KMS-11 (cell line): ENCODE measurements around the gene FANCG.

Source experiments
- H2AFZ ChIP-seq: fragments of 200-600 bp; sonication (generic); 2 replicates; pipeline ENCODE4 v1.6.1; 2016; ENCODE audit warnings: antibody characterized with exemption, mixed run types, low read depth
- H3K27ac ChIP-seq: fragments of 200-600 bp; sonication (generic); 2 replicates; pipeline ENCODE4 v1.6.1; 2016; ENCODE audit warnings: mild to moderate bottlenecking, mixed run types
- H3K27me3 ChIP-seq: fragments of 200-600 bp; sonication (generic); 2 replicates; pipeline ENCODE4 v1.6.1; 2017; ENCODE audit warnings: mild to moderate bottlenecking, low read depth, mixed run types, moderate library complexity; ENCODE audit not compliant: insufficient read depth
- H3K36me3 ChIP-seq: fragments of 200-600 bp; sonication (generic); 2 replicates; pipeline ENCODE4 v1.6.1; 2017; ENCODE audit warnings: mild to moderate bottlenecking, mixed run types; ENCODE audit not compliant: insufficient read depth
- H3K4me1 ChIP-seq: fragments of 200-600 bp; sonication (generic); 2 replicates; pipeline ENCODE4 v1.6.1; 2016; ENCODE audit warnings: mild to moderate bottlenecking, low read depth, mixed run types; ENCODE audit not compliant: poor library complexity, severe bottlenecking
- H3K4me2 ChIP-seq: fragments of 200-600 bp; sonication (generic); 2 replicates; pipeline ENCODE4 v1.7.0; 2016; ENCODE audit warnings: mild to moderate bottlenecking, mixed run types
- H3K4me3 ChIP-seq: fragments of 200-600 bp; sonication (generic); IDR thresholded peaks from 2 replicates; pipeline ENCODE4 v1.6.1; 2017; ENCODE audit warnings: low read depth, low read length, mixed read lengths; ENCODE audit not compliant: insufficient read depth
- H3K79me2 ChIP-seq: fragments of 200-600 bp; sonication (generic); 2 replicates; pipeline ENCODE4 v1.6.1; 2016; ENCODE audit warnings: low read depth, mixed run types; ENCODE audit not compliant: insufficient read depth
- H3K9ac ChIP-seq: fragments of 200-600 bp; sonication (generic); 2 replicates; pipeline ENCODE4 v1.6.1; 2016; ENCODE audit warnings: mild to moderate bottlenecking, mixed run types
- H4K20me1 ChIP-seq: fragments of 200-600 bp; sonication (generic); 2 replicates; pipeline ENCODE4 v1.6.1; 2016; ENCODE audit warnings: mild to moderate bottlenecking, mixed run types; ENCODE audit not compliant: insufficient read depth
- TF ChIP-seq, protein P1 (sequence below): fragments of 200-600 bp; sonication (generic); conservative IDR thresholded peaks from 2 replicates; pipeline ENCODE4 v1.6.1; 2017; ENCODE audit warnings: low read depth, mild to moderate bottlenecking, antibody characterized with exemption, low read length, moderate library complexity, mixed read lengths

Gene FANCG

DNA sequence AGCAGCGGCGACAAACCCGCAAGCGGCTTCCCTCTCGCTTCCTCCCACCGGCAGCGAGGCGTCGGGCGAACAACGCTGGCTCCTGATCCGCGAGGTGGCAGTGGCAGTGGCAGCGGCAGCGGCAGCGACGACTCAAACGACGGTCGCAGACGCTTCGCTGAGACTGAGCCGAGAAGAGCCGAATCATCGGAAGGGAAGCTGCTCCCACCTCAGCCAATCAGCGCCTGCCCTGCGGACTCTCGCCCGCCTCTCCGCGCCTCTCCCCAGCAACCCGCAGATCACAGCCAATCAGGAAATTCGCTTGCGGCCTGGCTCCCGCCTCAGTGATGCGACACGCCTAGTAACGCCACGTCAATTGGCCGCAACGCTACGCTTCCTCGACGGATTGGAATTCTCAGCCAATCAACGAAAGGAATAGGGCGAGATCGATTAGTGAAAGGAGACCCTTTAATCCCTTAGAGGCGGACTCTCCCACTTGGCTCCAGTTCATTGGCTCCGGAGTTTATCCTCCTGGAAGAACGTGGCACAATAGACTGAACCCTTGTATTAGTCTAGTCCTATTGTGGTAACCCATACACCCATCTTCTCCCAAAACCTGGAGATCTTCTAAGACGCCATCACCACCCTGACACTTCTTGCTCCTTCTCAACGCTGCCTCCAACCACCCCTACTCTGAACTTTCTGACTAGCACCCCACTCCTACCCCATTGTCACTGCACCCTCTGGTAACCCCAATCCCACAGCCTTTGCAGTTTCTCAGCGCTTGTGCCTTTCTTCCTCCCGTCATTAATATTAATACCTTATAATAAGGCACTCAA lies 7.1 kb downstream of the FANCG start, which contains the start of gene VCP:
VCP (minus strand) TSS at position 165 of the 818 bp plus-strand sequence. CDS start 272 bp downstream, outside the sequence.
- Histone ChIP-seq H3K36me3 (peaks cover 9% of the 10 kb centered on the region; the same call in 1 of the 2 replicates), H3K79me2 (peaks cover 53% of the 10 kb centered on the region), H4K20me1 (peaks cover 36% of the 10 kb centered on the region), H3K4me1 (peaks cover 35% of the 10 kb centered on the region), H3K9ac (peak within 1 kb of the TSS; percentile 99), H3K27ac (peak within 1 kb of the TSS; percentile 100), H3K27me3 (no peaks in the 10 kb centered on the region), H2AFZ (peak within 1 kb of the TSS; percentile 31; the same call in 1 of the 2 replicates), H3K4me3 (no peak within 1 kb of the TSS), H3K4me2 (peak within 1 kb of the TSS; percentile 62)
- TF ChIP-seq, protein P1, sequence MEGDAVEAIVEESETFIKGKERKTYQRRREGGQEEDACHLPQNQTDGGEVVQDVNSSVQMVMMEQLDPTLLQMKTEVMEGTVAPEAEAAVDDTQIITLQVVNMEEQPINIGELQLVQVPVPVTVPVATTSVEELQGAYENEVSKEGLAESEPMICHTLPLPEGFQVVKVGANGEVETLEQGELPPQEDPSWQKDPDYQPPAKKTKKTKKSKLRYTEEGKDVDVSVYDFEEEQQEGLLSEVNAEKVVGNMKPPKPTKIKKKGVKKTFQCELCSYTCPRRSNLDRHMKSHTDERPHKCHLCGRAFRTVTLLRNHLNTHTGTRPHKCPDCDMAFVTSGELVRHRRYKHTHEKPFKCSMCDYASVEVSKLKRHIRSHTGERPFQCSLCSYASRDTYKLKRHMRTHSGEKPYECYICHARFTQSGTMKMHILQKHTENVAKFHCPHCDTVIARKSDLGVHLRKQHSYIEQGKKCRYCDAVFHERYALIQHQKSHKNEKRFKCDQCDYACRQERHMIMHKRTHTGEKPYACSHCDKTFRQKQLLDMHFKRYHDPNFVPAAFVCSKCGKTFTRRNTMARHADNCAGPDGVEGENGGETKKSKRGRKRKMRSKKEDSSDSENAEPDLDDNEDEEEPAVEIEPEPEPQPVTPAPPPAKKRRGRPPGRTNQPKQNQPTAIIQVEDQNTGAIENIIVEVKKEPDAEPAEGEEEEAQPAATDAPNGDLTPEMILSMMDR, result no peak

DNA sequence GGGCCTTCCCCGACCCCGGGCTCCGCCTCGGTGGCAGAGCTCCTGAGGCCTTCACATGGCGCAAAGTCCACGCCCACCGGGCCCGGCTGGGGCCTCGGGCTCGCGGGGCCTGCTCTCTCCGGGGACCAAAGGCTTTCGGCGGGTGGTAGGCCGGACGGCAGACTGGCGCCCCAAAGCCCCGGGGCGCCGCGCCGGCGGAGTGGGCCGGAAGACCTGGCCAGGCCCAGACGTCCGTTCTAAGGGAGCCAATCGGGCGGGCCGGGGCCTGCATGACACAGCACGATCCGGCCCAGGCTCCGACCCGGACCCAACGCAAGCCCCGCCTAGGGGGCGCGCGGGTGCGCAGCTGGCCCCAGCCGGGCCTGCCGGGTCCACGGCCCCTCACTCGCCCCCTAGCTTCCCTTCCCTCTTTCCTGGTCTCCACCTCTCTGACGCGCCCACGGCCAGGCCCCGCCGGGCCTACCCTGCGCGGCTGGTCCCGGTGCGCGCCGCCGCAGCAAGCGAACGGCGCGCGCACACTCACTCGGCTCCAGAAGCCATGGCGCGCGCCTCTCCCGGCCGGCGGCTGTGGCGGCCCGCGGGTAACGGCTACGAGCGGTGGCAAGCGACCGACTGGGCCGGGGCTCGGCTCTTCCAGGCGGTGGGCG lies 7.8 kb downstream of the FANCG start:
- Histone ChIP-seq H3K4me2 (peak overlapping the region; percentile 62), H4K20me1 (peaks cover 37% of the 10 kb centered on the region), H3K27me3 (no peaks in the 10 kb centered on the region), H3K27ac (peak overlapping the region; percentile 100), H3K36me3 (peaks cover 16% of the 10 kb centered on the region; the same call in 1 of the 2 replicates), H2AFZ (peak overlapping the region; percentile 31; the same call in 1 of the 2 replicates), H3K9ac (peak overlapping the region; percentile 99), H3K79me2 (peaks cover 53% of the 10 kb centered on the region), H3K4me1 (peaks cover 42% of the 10 kb centered on the region), H3K4me3 (no peak overlapping the region)
- TF ChIP-seq, protein P1, result peak; percentile 39; the same call in 1 of the 2 replicates

DNA sequence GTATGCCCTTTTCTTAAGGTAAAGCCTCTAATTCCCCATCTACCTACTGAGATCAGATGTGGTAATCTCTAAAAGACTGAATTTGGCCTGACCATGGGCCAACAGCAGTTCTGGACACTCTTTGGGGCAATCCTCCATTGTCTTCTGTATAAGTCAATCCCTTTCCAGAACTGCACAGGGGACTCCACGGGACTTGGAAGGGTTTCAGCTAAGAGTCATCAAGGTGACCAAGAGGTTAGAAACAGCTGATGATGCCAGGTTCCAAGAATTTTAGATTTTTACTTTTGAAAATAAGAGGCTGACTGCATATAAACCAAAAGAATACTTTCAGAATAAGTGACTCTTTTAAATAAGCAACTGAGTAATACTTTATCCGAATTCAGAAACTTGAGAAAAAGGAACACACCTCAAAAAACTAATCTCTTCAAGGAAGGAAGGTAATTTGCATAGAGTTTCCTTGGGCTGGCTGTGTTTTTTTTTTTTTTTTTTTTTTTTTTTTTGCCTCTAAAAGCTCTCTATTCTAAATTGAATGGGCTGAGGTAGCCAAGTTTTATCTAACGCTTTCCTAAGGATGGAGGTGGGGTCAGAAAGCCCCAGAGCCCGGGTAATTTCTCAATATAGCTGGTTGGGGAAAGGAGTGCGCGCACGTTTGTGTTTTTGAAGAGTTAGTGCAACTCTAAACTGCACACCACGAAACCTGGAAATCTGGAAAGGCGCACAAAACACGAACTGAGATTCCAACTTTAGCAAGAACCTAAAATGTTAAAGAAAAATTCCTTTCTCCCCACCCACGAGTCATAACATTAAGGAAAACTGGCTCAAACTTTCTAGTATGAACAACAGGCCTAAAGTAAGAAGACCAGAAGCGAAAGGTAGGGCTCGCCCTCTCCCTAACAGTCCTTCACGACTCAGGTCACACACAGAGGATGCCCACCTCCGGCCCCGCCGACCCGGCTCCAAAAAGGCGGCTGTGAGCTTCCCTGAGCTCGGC lies 8.6 kb downstream of the FANCG start:
- Histone ChIP-seq H3K27me3 (no peaks in the 10 kb centered on the region), H3K4me2 (peak overlapping the region; percentile 62), H3K27ac (peak overlapping the region; percentile 100), H3K79me2 (peaks cover 56% of the 10 kb centered on the region), H4K20me1 (peaks cover 37% of the 10 kb centered on the region), H3K9ac (peak overlapping the region; percentile 99), H2AFZ (0 out of 2 replicates have a peak overlapping the region, but pooled peaks have one; percentile 15), H3K4me3 (no peak overlapping the region), H3K4me1 (peaks cover 44% of the 10 kb centered on the region), H3K36me3 (peaks cover 21% of the 10 kb centered on the region; the same call in 1 of the 2 replicates)
- TF ChIP-seq, protein P1, result no peak

DNA sequence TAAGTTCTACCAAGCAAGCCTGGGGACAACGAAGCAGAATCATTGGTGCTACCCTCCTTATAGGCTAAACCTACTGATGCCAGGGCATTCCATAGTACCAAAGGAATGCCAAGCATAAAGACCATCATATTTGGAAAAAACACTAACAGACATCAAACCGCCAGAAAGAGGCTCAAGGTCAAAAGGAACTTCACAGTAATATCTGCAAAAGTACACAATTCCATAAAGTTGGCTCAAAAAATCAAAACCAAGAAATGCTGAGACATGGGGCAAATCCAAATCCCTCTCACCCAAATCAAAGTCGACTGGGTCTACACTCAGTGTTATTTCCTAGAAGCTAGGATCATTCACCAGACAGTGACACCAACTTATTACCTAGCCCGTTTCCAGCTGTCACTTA lies 10.7 kb downstream of the FANCG start:
- Histone ChIP-seq H3K9ac (no peak overlapping the region), H3K36me3 (peaks cover 23% of the 10 kb centered on the region; the same call in 1 of the 2 replicates), H2AFZ (no peak overlapping the region), H3K4me1 (peaks cover 44% of the 10 kb centered on the region), H3K4me2 (peak overlapping the region; percentile 62; the same call in 1 of the 2 replicates), H4K20me1 (peaks cover 37% of the 10 kb centered on the region), H3K27ac (no peak overlapping the region), H3K4me3 (no peak overlapping the region), H3K79me2 (peaks cover 62% of the 10 kb centered on the region), H3K27me3 (no peaks in the 10 kb centered on the region)
- TF ChIP-seq, protein P1, result no peak
